ENCODE results near the gene RHOJ. TPM values are rescaled to one million over a fixed set of nuclear protein-coding genes. Genes with fewer than 3 reads are reported as not detected.

The RHOJ gene
- total and polyA plus RNA-seq, 2 of the 8 experiments (the other 6 are each of a cell fraction or from before 2014, with no cell fraction given) = 0.11 TPM; not detected in 1

- Histone ChIP-seq H3K27ac (ENCODE audit: low read depth, low read length) (no peak overlapping the region), H3K4me1 (replicated peaks in 1 of 4; ENCODE audit: control insufficient read depth in 3 of 4, insufficient read depth in 4 of 4, low read length in 3 of 4) (peaks cover 2 to 9% (median 6%) of the 10 kb centered on the region in 4 experiments; a peak in 6 of 7 replicates), H2BK15ac (ENCODE audit: low read length) (no peak overlapping the region), H4K20me1 (replicated peaks in 1 of 2; ENCODE audit: control insufficient read depth in 1 of 2, insufficient read depth in 2 of 2, low read length in 2 of 2) (no peaks in the 10 kb centered on the region), H3K9ac (replicated peaks in 1 of 4; ENCODE audit: extremely low read depth in 1 of 4, low read depth in 3 of 4, low read length in 3 of 4) (no peak overlapping the region), H4K8ac (ENCODE audit: extremely low read depth, insufficient read depth, low read length) (no peak overlapping the region), H4K91ac (replicated peaks; ENCODE audit: insufficient read length, low read length) (no peak overlapping the region), H3K4me2 (ENCODE audit: insufficient read depth in 1 of 2, low read depth in 2 of 2, low read length in 2 of 2) (no peak overlapping the region), H2AK5ac (ENCODE audit: low read depth, low read length) (no peak overlapping the region), H4K5ac (ENCODE audit: insufficient read length, low read depth, low read length) (no peak overlapping the region), H3K9me3 (ENCODE audit: insufficient read depth in 2 of 2, low read depth in 1 of 2, low read length in 1 of 2) (no peaks in the 10 kb centered on the region), H3K18ac (ENCODE audit: extremely low read depth, low read length) (no peak overlapping the region), H3K79me1 (ENCODE audit: low read depth, low read length) (no peaks in the 10 kb centered on the region), H3K23ac (ENCODE audit: insufficient read length) (no peak overlapping the region), H3K23me2 (ENCODE audit: low read depth, low read length) (no peaks in the 10 kb centered on the region; the same call in 1 of the 2 replicates), H2AFZ (ENCODE audit: low read length) (no peak overlapping the region), H3K79me2 (ENCODE audit: control insufficient read depth in 1 of 2, insufficient read depth in 2 of 2, low read length in 2 of 2) (no peaks in the 10 kb centered on the region), H3K36me3 (ENCODE audit: control insufficient read depth in 2 of 4, insufficient read depth in 4 of 4, low read length in 3 of 4) (no peaks in the 10 kb centered on the region), H3K4me3 (ENCODE audit: extremely low read depth in 1 of 4, insufficient read depth in 2 of 4, low read depth in 3 of 4, low read length in 4 of 4) (no peak overlapping the region), H3K4ac (replicated peaks; ENCODE audit: insufficient read length, low read depth, low read length) (no peak overlapping the region), H2BK120ac (replicated peaks; ENCODE audit: low read depth, low read length) (no peak overlapping the region), H3K27me3 (replicated peaks in 1 of 4; ENCODE audit: control insufficient read depth in 3 of 4, extremely low read depth in 1 of 4, insufficient read depth in 3 of 4, low read length in 3 of 4) (no peaks in the 10 kb centered on the region), H2BK5ac (ENCODE audit: low read depth, low read length) (no peak overlapping the region), H2BK20ac (ENCODE audit: low read length) (no peak overlapping the region), H2BK12ac (ENCODE audit: low read depth, low read length) (no peak overlapping the region), H3K56ac (replicated peaks; ENCODE audit: insufficient read length, low read depth, low read length) (no peak overlapping the region), H3K14ac (ENCODE audit: insufficient read length) (no peak overlapping the region)
- CTCF ChIA-PET (ENCODE audit: partially characterized antibody) = interaction anchor here (0.8 to 1.2 kb wide), 2 partner anchors 12 to 41 kb away, joined by 3 read pairs; no protein-coding TSS in a partner anchor
- FAIRE-seq (no peak), DNase-seq (ENCODE audit: low read depth in 1 of 2, low spot score in 2 of 2) (no peak)
- POLR2A ChIA-PET (ENCODE audit: partially characterized antibody) = no interaction called here
- TF ChIP-seq SIX5 (IDR thresholded peaks at IDR 0.05; ENCODE audit: low read depth, low read length) (no peak), RBBP5 (IDR thresholded peaks at IDR 0.05; ENCODE audit: borderline replicate concordance, low read depth, low read length) (no peak), SP1 (IDR thresholded peaks at IDR 0.05; ENCODE audit: low read depth, low read length) (no peak), NRF1 (IDR thresholded peaks at IDR 0.05; ENCODE audit: low read depth, low read length) (no peak), TAF1 (IDR thresholded peaks at IDR 0.05; ENCODE audit: low read depth, low read length) (no peak), CTBP2 (IDR thresholded peaks at IDR 0.05; ENCODE audit: borderline replicate concordance, insufficient read depth, insufficient read length, low read length) (no peak)
- WGBS, 2 experiments (ENCODE audit: extremely low coverage in 1 of 2, insufficient coverage in 1 of 2, insufficient read length in 1 of 2, insufficient replicate concordance in 2 of 2, low coverage in 1 of 2, low lambda C conversion rate in 2 of 2, missing lambda C conversion rate in 1 of 2) = 100% methylated on average over 1 of the region's 1 CpG; no CpG with 5 or more reads in 1 of the 2 experiments
Measured at GRCh38 chr14:63209160-63209559, 4.9 kb downstream of the RHOJ start.

Measured in H1 (cell line).